Lower lobe of right lung (tissue), 2 donors: ENCODE data around the gene ENDOV. TPM values are rescaled to one million over a fixed set of nuclear protein-coding genes. Genes with fewer than 3 reads are reported as not detected.

Source experiments
- ATAC-seq, 2 donors: fragments of 200-7000 bp; cut with Tn5 transposase; one replicate each; pipeline ENCODE4 v1.9.1; 2020 to 2022; ENCODE audit warnings: mild to moderate bottlenecking in 2 of 2, moderate library complexity in 2 of 2
- DNase-seq: peaks from one replicate; pipeline ENCODE4 v3.0.0-alpha.2; 2020
- H3K27ac ChIP-seq: fragments of 200-600 bp; one replicate; pipeline ENCODE4 v1.8.0; 2022
- H3K27me3 ChIP-seq: fragments of 200-600 bp; one replicate; pipeline ENCODE4 v1.8.0; 2022; ENCODE audit warnings: low read depth
- H3K36me3 ChIP-seq: fragments of 200-600 bp; one replicate; pipeline ENCODE4 v1.8.0; 2022; ENCODE audit warnings: mild to moderate bottlenecking
- H3K4me1 ChIP-seq: fragments of 200-600 bp; one replicate; pipeline ENCODE4 v1.8.0; 2022
- H3K4me3 ChIP-seq: fragments of 200-600 bp; one replicate; pipeline ENCODE4 v1.8.0; 2022; ENCODE audit warnings: mild to moderate bottlenecking
- H3K9me3 ChIP-seq: fragments of 200-600 bp; one replicate; pipeline ENCODE4 v1.8.0; 2022
- intact Hi-C: fragments of 100-400 bp; cut with DNase I; formaldehyde crosslinking; loops from one replicate; pipeline ENCODE4 v1.11.0; 2022
- total RNA-seq: library from RNA; stranded (reverse); fragmentation: NEBNext Ultra II Directional; extraction: Animal tissue kit (Norgen Biotek cat#: 25700); gene quantifications from one replicate; pipeline ENCODE4 v1.2.1, GENCODE V29; 2021
- TF ChIP-seq, protein P1 (sequence below): fragments of 200-600 bp; IDR thresholded peaks from one replicate; pipeline ENCODE4 v1.8.0; 2022; ENCODE audit warnings: antibody characterized with exemption, mild to moderate bottlenecking
- donor health status: DM: no; HTN: yes; CAD: no; lungs with severe emphysema.

Gene ENDOV
- total RNA-seq, 1 donor from 2014 or later = 23.4 TPM

DNA sequence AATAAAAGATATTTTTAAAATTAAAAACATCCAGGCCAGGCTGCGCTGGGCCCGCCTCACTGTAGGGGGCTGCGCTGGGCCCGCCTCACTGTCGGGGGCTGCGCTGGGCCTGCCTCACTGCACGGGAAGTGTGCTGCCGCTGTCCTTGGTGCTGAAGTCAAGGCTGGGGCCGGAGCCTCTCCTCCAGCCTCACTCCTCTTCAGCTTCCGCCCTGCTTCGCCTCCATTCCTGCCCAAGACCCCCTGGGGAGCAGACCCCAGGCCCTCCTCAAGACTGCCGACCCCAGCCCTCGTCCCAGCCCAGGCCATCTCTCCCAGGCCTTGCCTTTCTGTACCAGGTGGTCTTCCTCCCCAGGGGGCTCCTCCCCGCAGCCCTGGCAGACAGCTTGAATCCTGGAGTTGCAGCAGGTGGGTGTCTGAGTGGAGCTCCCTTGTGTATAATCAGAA is 26.2 kb downstream of the ENDOV start:
- no peaks in the 10 kb centered on the region for H3K36me3 ChIP-seq
- H3K4me3 ChIP-seq = no peak overlapping the region
- H3K4me1 ChIP-seq = no peaks in the 10 kb centered on the region
- H3K27ac ChIP-seq = no peak overlapping the region
- no peaks in the 10 kb centered on the region for H3K27me3 ChIP-seq
- intact Hi-C loops = no loop called here
- no peaks in the 10 kb centered on the region for H3K9me3 ChIP-seq
- no peak for ATAC-seq
- TF ChIP-seq, protein P1, sequence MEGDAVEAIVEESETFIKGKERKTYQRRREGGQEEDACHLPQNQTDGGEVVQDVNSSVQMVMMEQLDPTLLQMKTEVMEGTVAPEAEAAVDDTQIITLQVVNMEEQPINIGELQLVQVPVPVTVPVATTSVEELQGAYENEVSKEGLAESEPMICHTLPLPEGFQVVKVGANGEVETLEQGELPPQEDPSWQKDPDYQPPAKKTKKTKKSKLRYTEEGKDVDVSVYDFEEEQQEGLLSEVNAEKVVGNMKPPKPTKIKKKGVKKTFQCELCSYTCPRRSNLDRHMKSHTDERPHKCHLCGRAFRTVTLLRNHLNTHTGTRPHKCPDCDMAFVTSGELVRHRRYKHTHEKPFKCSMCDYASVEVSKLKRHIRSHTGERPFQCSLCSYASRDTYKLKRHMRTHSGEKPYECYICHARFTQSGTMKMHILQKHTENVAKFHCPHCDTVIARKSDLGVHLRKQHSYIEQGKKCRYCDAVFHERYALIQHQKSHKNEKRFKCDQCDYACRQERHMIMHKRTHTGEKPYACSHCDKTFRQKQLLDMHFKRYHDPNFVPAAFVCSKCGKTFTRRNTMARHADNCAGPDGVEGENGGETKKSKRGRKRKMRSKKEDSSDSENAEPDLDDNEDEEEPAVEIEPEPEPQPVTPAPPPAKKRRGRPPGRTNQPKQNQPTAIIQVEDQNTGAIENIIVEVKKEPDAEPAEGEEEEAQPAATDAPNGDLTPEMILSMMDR = no peak
- DNase-seq = no peak

DNA sequence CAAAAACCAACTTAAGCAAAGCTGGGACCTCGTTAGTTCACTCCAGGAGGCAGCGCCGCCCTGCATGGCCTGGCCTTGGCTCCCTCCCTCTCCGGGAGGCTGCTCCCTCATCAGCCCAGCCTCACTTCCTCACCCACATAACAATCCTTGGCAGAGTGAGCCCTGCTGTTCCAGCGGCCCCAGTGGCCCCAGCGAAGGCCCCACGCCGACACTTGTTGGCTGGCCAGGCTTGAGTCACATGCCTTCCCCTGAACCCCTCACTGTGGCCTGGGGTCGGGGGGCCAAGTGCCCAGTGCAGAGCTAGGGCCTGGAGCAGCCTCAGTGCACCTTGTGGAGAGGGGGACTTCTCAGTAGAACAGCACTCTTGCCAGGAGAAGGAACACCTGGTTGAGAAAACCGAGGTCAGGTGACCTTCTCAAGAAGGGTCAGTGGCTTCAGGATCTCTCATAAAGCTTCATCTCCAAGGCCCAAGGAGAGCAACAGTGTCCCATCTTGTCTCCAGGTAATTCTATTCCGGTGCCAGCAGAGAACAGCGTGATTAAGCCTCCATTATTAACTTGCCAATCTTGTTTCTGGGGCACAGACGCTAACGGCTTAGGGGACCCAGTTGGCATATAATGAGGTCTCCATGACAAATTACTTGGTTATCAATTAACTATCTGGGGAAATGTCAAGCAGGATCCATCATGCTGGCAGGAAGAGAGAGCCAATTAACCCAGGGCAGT is 26.8 kb downstream of the ENDOV start:
- H3K4me3 ChIP-seq = no peak overlapping the region
- H3K27me3 ChIP-seq = no peaks in the 10 kb centered on the region
- no peaks in the 10 kb centered on the region for H3K9me3 ChIP-seq
- intact Hi-C loops = no loop called here
- TF ChIP-seq, protein P1 = no peak
- no peak for DNase-seq
- no peaks in the 10 kb centered on the region for H3K4me1 ChIP-seq
- H3K27ac ChIP-seq = no peak overlapping the region
- H3K36me3 ChIP-seq = no peaks in the 10 kb centered on the region
- no peak for ATAC-seq

DNA sequence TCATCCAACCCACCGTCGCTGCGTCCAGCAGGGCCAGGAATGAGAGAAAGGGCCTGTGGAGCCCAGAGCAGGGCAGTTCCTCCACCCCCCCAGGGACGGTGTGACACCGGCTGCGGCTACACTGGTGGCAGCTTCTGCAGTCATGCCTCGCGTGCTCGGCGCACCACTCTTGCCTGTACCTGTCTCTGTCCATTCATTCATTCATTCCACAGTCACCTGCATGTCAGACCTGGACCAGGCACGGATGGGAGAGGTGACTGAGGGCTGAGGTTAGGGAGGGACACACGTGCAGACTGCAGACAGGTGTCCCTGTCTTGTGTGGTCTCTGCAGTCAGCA is 27.3 kb downstream of the ENDOV start:
- no peak for ATAC-seq
- TF ChIP-seq, protein P1 = no peak
- intact Hi-C loops = no loop called here
- Histone ChIP-seq H3K9me3 (no peaks in the 10 kb centered on the region), H3K4me3 (no peak overlapping the region), H3K4me1 (no peaks in the 10 kb centered on the region), H3K27me3 (no peaks in the 10 kb centered on the region), H3K36me3 (no peaks in the 10 kb centered on the region), H3K27ac (no peak overlapping the region)
- no peak for DNase-seq

DNA sequence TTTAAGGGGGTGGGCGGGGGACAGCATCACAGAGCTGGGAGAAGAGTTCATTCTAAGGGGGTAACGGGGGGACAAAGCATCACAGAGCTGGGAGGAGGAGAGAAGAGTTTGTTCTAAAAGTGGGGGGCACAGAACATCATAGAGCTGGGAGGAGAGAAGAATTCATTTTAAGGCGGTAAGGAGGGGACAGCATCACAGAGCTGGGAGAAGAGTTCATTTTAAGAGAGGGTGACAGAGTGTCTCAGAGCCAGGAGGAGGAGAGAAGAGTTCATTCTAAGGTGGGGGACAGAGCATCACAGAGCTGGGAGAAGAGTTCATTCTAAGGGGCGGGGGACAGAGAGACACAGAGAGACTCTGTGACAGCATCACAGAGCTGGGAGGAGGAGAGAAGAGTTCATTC is 27.8 kb downstream of the ENDOV start:
- intact Hi-C loops = no loop called here
- H3K4me1 ChIP-seq = no peaks in the 10 kb centered on the region
- no peaks in the 10 kb centered on the region for H3K36me3 ChIP-seq
- H3K4me3 ChIP-seq = no peak overlapping the region
- no peak for DNase-seq
- H3K27me3 ChIP-seq = no peaks in the 10 kb centered on the region
- TF ChIP-seq, protein P1 = no peak
- no peak overlapping the region for H3K27ac ChIP-seq
- no peak for ATAC-seq
- H3K9me3 ChIP-seq = no peaks in the 10 kb centered on the region

DNA sequence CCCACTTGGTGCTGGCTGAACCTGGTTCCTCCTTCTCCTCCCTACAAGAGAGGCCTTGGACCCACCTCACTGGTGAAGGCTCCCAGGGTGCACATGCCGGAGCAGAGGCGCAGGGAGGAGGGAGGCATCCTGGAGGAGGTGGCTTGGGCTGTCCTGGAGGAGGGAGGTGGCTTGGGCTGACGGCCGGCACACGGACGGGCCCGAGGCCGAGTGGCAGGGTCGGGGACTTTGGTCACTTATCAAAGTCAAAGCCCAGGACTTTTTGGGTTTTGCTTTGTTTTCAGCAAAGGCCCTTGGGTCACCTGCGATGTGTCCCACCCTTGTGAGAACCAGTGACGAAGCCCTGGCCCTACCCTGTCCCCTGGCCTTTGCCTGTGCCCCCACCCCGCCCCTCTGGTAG is 28.5 kb downstream of the ENDOV start:
- TF ChIP-seq, protein P1 = no peak
- no peaks in the 10 kb centered on the region for H3K36me3 ChIP-seq
- no peaks in the 10 kb centered on the region for H3K4me1 ChIP-seq
- no peak overlapping the region for H3K4me3 ChIP-seq
- intact Hi-C loops = no loop called here
- no peaks in the 10 kb centered on the region for H3K27me3 ChIP-seq
- no peak overlapping the region for H3K27ac ChIP-seq
- H3K9me3 ChIP-seq = no peaks in the 10 kb centered on the region
- DNase-seq = no peak
- no peak for ATAC-seq
